ENCODE results near the gene XPO4.

Gene XPO4

GRCh38 chr13:20796791-20797508, 105.6 kb downstream of the XPO4 start:
- H2AFZ ChIP-seq (ENCODE audit: low read depth, low read length), result no peak overlapping the region
- H3K4me2 ChIP-seq (ENCODE audit: low read length), result no peak overlapping the region
- H3K9me3 ChIP-seq (ENCODE audit: insufficient read depth, low read length), result no peaks in the 10 kb centered on the region
- peaks cover 40% of the 10 kb centered on the region for H3K36me3 ChIP-seq (replicated peaks; ENCODE audit: low read depth, low read length)
- H3K27ac ChIP-seq (ENCODE audit: low read length), result no peak overlapping the region
- H4K20me1 ChIP-seq (ENCODE audit: insufficient read depth, low read length), result peaks cover 2% of the 10 kb centered on the region; the same call in 1 of the 2 replicates
- H3K27me3 ChIP-seq (ENCODE audit: low read depth, low read length), result no peaks in the 10 kb centered on the region
- H3K79me2 ChIP-seq (ENCODE audit: low read length), result no peaks in the 10 kb centered on the region
- TF ChIP-seq, protein P1, sequence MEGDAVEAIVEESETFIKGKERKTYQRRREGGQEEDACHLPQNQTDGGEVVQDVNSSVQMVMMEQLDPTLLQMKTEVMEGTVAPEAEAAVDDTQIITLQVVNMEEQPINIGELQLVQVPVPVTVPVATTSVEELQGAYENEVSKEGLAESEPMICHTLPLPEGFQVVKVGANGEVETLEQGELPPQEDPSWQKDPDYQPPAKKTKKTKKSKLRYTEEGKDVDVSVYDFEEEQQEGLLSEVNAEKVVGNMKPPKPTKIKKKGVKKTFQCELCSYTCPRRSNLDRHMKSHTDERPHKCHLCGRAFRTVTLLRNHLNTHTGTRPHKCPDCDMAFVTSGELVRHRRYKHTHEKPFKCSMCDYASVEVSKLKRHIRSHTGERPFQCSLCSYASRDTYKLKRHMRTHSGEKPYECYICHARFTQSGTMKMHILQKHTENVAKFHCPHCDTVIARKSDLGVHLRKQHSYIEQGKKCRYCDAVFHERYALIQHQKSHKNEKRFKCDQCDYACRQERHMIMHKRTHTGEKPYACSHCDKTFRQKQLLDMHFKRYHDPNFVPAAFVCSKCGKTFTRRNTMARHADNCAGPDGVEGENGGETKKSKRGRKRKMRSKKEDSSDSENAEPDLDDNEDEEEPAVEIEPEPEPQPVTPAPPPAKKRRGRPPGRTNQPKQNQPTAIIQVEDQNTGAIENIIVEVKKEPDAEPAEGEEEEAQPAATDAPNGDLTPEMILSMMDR (IDR thresholded peaks at IDR 0.05; ENCODE audit: low read depth, low read length), result no peak
- TF ChIP-seq EZH2phosphoT487 (IDR thresholded peaks at IDR 0.05; ENCODE audit: low read depth), result no peak
- H3K4me1 ChIP-seq (ENCODE audit: low read length), result peaks cover 9% of the 10 kb centered on the region
- H3K4me3 ChIP-seq (ENCODE audit: low read length), result no peak overlapping the region
- H3K9ac ChIP-seq (ENCODE audit: low read length), result no peak overlapping the region

GRCh38 chr13:20789665-20790064, 112.9 kb downstream of the XPO4 start:
- Histone ChIP-seq H4K20me1 (ENCODE audit: insufficient read depth, low read length) (no peaks in the 10 kb centered on the region), H3K27me3 (ENCODE audit: low read depth, low read length) (no peaks in the 10 kb centered on the region), H3K79me2 (ENCODE audit: low read length) (no peaks in the 10 kb centered on the region), H3K4me2 (ENCODE audit: low read length) (no peak overlapping the region), H3K4me1 (ENCODE audit: low read length) (peaks cover 7% of the 10 kb centered on the region), H3K9ac (ENCODE audit: low read length) (no peak overlapping the region), H2AFZ (ENCODE audit: low read depth, low read length) (no peak overlapping the region), H3K36me3 (replicated peaks; ENCODE audit: low read depth, low read length) (peaks cover 45% of the 10 kb centered on the region), H3K4me3 (ENCODE audit: low read length) (no peak overlapping the region), H3K9me3 (ENCODE audit: insufficient read depth, low read length) (no peaks in the 10 kb centered on the region), H3K27ac (ENCODE audit: low read length) (no peak overlapping the region)
- TF ChIP-seq, protein P1 (IDR thresholded peaks at IDR 0.05; ENCODE audit: low read depth, low read length), result no peak
- no peak for TF ChIP-seq EZH2phosphoT487 (IDR thresholded peaks at IDR 0.05; ENCODE audit: low read depth)

DNA sequence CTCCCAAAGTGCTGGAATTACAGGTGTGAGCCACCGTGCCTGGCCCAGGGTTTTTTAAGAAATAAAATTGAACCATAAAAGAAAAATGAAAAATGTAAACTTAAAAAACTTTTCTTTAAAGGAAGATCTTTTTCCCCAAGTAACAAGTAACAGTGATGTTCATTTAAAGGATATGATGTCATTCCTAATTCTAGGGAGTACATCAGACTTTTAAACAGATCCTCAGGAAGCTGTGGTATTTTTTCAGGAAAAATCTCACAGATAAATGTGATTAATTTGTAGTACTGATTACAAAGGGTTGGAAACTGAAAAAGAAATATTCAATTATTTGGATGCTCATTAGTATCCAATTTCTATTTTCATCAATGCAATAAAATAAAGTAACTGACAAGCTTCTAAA, 114.2 kb downstream of the XPO4 start:
- Histone ChIP-seq H3K27ac (ENCODE audit: low read length) (no peak overlapping the region), H3K36me3 (replicated peaks; ENCODE audit: low read depth, low read length) (peaks cover 48% of the 10 kb centered on the region), H3K4me1 (ENCODE audit: low read length) (peaks cover 7% of the 10 kb centered on the region), H3K9ac (ENCODE audit: low read length) (no peak overlapping the region), H3K4me3 (ENCODE audit: low read length) (no peak overlapping the region), H4K20me1 (ENCODE audit: insufficient read depth, low read length) (no peaks in the 10 kb centered on the region), H3K4me2 (ENCODE audit: low read length) (no peak overlapping the region), H3K9me3 (ENCODE audit: insufficient read depth, low read length) (no peaks in the 10 kb centered on the region), H3K27me3 (ENCODE audit: low read depth, low read length) (no peaks in the 10 kb centered on the region), H3K79me2 (ENCODE audit: low read length) (no peaks in the 10 kb centered on the region), H2AFZ (ENCODE audit: low read depth, low read length) (no peak overlapping the region)
- TF ChIP-seq, protein P1 (IDR thresholded peaks at IDR 0.05; ENCODE audit: low read depth, low read length), result no peak
- no peak for TF ChIP-seq EZH2phosphoT487 (IDR thresholded peaks at IDR 0.05; ENCODE audit: low read depth)

DNA sequence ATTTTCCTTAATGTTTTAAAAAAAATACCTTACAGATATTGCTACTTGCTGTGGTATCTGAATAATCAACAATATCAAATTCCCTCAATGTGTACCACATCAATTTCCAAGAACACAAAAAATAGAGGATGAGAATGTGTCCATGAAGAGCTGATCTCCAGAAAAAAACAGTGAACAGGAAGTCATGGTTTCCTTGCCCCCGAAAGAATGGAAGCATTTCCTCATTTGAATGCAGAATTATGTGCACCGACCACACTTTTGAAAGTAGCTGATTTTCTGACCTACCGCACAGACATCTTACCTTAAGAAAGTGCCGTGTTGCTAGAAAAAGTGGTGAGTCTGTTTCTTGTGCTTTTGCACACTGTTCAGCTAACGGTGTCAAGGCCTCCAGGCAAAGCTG, 115.4 kb downstream of the XPO4 start:
- no peaks in the 10 kb centered on the region for H3K27me3 ChIP-seq (ENCODE audit: low read depth, low read length)

More for the DNA sequence above, 115.4 kb downstream of the XPO4 start:
- no peak overlapping the region for H3K9ac ChIP-seq (ENCODE audit: low read length)
- no peak for TF ChIP-seq EZH2phosphoT487 (IDR thresholded peaks at IDR 0.05; ENCODE audit: low read depth)
- TF ChIP-seq, protein P1 (IDR thresholded peaks at IDR 0.05; ENCODE audit: low read depth, low read length), result no peak
- H3K4me1 ChIP-seq (ENCODE audit: low read length), result peaks cover 18% of the 10 kb centered on the region
- no peaks in the 10 kb centered on the region for H3K9me3 ChIP-seq (ENCODE audit: insufficient read depth, low read length)
- H3K27ac ChIP-seq (ENCODE audit: low read length), result no peak overlapping the region
- H3K36me3 ChIP-seq (replicated peaks; ENCODE audit: low read depth, low read length), result peaks cover 53% of the 10 kb centered on the region
- peaks cover 6% of the 10 kb centered on the region; the same call in 1 of the 2 replicates for H4K20me1 ChIP-seq (ENCODE audit: insufficient read depth, low read length)
- H3K79me2 ChIP-seq (ENCODE audit: low read length), result no peaks in the 10 kb centered on the region
- no peak overlapping the region for H2AFZ ChIP-seq (ENCODE audit: low read depth, low read length)
- H3K4me3 ChIP-seq (ENCODE audit: low read length), result no peak overlapping the region
- no peak overlapping the region for H3K4me2 ChIP-seq (ENCODE audit: low read length)

Measured in OCI-LY3 (cell line).